GM12878 (cell line): ENCODE measurements around the gene IL17B. TPM values are rescaled to one million over a fixed set of nuclear protein-coding genes. Genes with fewer than 3 reads are reported as not detected.

Experiments
- ATAC-seq: fragments of 200-7000 bp; cut with Tn5 transposase; 3 replicates; pipeline ENCODE4 v1.9.1; 2020; ENCODE audit warnings: mild to moderate bottlenecking, moderate library complexity
- BruUV-seq: library from RNA; stranded (reverse); fragments of 400-500 nt; replicated peaks from 2 replicates; lab custom pipeline; 2021; lab: Mats Ljungman, UMichigan
- CTCF ChIA-PET: fragments of 300-600 bp; sonication (Branson Sonifier 250); formaldehyde crosslinking; extraction: SDS; loops from one replicate; lab custom pipeline; 2021; ENCODE audit warnings: inconsistent platforms; lab: Yijun Ruan, JAX
- POLR2A ChIA-PET: fragments of 350-600 bp; formaldehyde crosslinking; extraction: SDS; loops from one replicate; lab custom pipeline; 2021; ENCODE audit warnings: inconsistent platforms; lab: Charles Lee
- RAD21 ChIA-PET: fragments of 300-600 bp; sonication (Branson Sonifier 250); formaldehyde crosslinking; loops from one replicate; lab custom pipeline; 2023; ENCODE audit warnings: antibody characterized with exemption; ENCODE audit not compliant: unreplicated experiment; lab: Charles Lee
- SMC1A ChIA-PET: fragments of 300-600 bp; sonication (Branson Sonifier 250); formaldehyde crosslinking; loops from one replicate; lab custom pipeline; 2023; ENCODE audit not compliant: unreplicated experiment, uncharacterized antibody; lab: Charles Lee
- DNase-seq: peaks from one replicate; pipeline ENCODE4 v3.0.0-alpha.2; 2011; ENCODE audit warnings: low read depth, low spot score
- FAIRE-seq: peaks from 3 replicates; lab custom pipeline; 2011; peaks lifted over from hg19 to GRCh38; lab: Jason Lieb, UNC
- H2AFZ ChIP-seq: 2 replicates; pipeline ENCODE4 v1.6.0; 2011; ENCODE audit warnings: low read depth, low read length, control low read depth; ENCODE audit not compliant: control insufficient read depth
- H3K27ac ChIP-seq: 2 replicates; pipeline ENCODE4 v1.5.1; 2011; ENCODE audit warnings: control low read depth; ENCODE audit not compliant: control insufficient read depth, insufficient read depth
- H3K27me3 ChIP-seq, 2 experiments: replicated peaks in 1 of 2; 2 replicates each; pipeline versions ENCODE4 v1.6.0 to v1.6.1; 2011; ENCODE audit warnings: low read length in 1 of 2; ENCODE audit not compliant: control insufficient read depth in 2 of 2, insufficient read depth in 2 of 2
- H3K36me3 ChIP-seq, 2 experiments: 2 replicates each; pipeline ENCODE4 v1.5.1; 2011; ENCODE audit warnings: low read length in 1 of 2; ENCODE audit not compliant: control insufficient read depth in 2 of 2, insufficient read depth in 2 of 2
- H3K4me1 ChIP-seq: 2 replicates; pipeline ENCODE4 v1.6.1; 2011; ENCODE audit warnings: mild to moderate bottlenecking, low read length, moderate library complexity, mixed read lengths; ENCODE audit not compliant: control insufficient read depth, insufficient read depth
- H3K4me2 ChIP-seq: 2 replicates; pipeline ENCODE4 v1.6.0; 2011; ENCODE audit warnings: control low read depth; ENCODE audit not compliant: control insufficient read depth, insufficient read depth
- H3K4me3 ChIP-seq: fragments of 200-600 bp; sonication (generic); 2 replicates; pipeline ENCODE4 v1.5.1; 2016
- H3K79me2 ChIP-seq: 2 replicates; pipeline ENCODE4 v1.6.0; 2011; ENCODE audit warnings: low read length; ENCODE audit not compliant: control insufficient read depth, insufficient read depth
- H3K9ac ChIP-seq: 2 replicates; pipeline ENCODE4 v1.8.0; 2011; ENCODE audit warnings: low read length, control low read depth, mixed read lengths; ENCODE audit not compliant: control insufficient read depth, insufficient read depth
- H3K9me3 ChIP-seq: replicated peaks from 3 replicates; pipeline ENCODE4 v1.5.1; 2011; ENCODE audit warnings: mild to moderate bottlenecking, low read length; ENCODE audit not compliant: control insufficient read depth, insufficient read depth
- H4K20me1 ChIP-seq: 2 replicates; pipeline ENCODE4 v1.6.0; 2011; ENCODE audit not compliant: control insufficient read depth, insufficient read depth
- BCLAF1 ChIP-seq: fragments of 450-650 bp; IDR thresholded peaks from 2 replicates; pipeline ENCODE4 v1.6.1; 2017; ENCODE audit warnings: antibody characterized with exemption, mild to moderate bottlenecking, moderate library complexity
- DPF2 ChIP-seq: fragments of 450-650 bp; IDR thresholded peaks from 2 replicates; pipeline ENCODE4 v1.6.1; 2017; ENCODE audit warnings: mild to moderate bottlenecking
- ELK1 ChIP-seq: IDR thresholded peaks from 2 replicates; pipeline ENCODE4 v1.6.1; 2012; ENCODE audit warnings: low read depth, low read length, improper control_type of control experiment
- HDGF ChIP-seq: fragments of 450-650 bp; IDR thresholded peaks from 2 replicates; pipeline ENCODE4 v1.6.1; 2016; ENCODE audit warnings: antibody characterized with exemption
- IKZF1 ChIP-seq: fragments of 450-650 bp; conservative IDR thresholded peaks from 2 replicates; pipeline ENCODE4 v1.6.1; 2017; ENCODE audit warnings: antibody characterized with exemption, mild to moderate bottlenecking
- JUNB ChIP-seq: IDR thresholded peaks from 2 replicates; pipeline ENCODE4 v1.6.1; 2016; ENCODE audit warnings: antibody characterized with exemption, mild to moderate bottlenecking
- KLF5 ChIP-seq: fragments of 450-650 bp; IDR thresholded peaks from 2 replicates; pipeline ENCODE4 v1.6.1; 2014; ENCODE audit warnings: mild to moderate bottlenecking; ENCODE audit not compliant: partially characterized antibody
- NR2F1 ChIP-seq: fragments of 450-650 bp; conservative IDR thresholded peaks from 2 replicates; pipeline ENCODE4 v1.6.1; 2017; ENCODE audit warnings: mild to moderate bottlenecking
- PBX3 ChIP-seq: IDR thresholded peaks from 2 replicates; pipeline ENCODE4 v1.6.1; 2011; ENCODE audit warnings: mild to moderate bottlenecking, low read depth, low read length, moderate library complexity; ENCODE audit not compliant: insufficient replicate concordance
- RB1 ChIP-seq: fragments of 450-650 bp; formaldehyde crosslinking; IDR thresholded peaks from 2 replicates; pipeline ENCODE4 v1.6.1; 2017; ENCODE audit warnings: mild to moderate bottlenecking, borderline replicate concordance
- SIN3A ChIP-seq: IDR thresholded peaks from 2 replicates; pipeline ENCODE4 v1.6.1; 2012; ENCODE audit warnings: low read depth, low read length, improper control_type of control experiment
- SMAD1 ChIP-seq: fragments of 450-650 bp; IDR thresholded peaks from 2 replicates; pipeline ENCODE4 v1.6.1; 2018; ENCODE audit warnings: mild to moderate bottlenecking, low read depth; ENCODE audit not compliant: partially characterized antibody
- TCF3 ChIP-seq: IDR thresholded peaks from 2 replicates; pipeline ENCODE4 v1.6.1; 2012; ENCODE audit warnings: low read depth, mild to moderate bottlenecking, low read length, borderline replicate concordance; ENCODE audit not compliant: insufficient read depth
- ZBTB40 ChIP-seq: fragments of 450-650 bp; IDR thresholded peaks from 2 replicates; pipeline ENCODE4 v1.6.1; 2016; ENCODE audit warnings: mild to moderate bottlenecking, moderate library complexity, borderline replicate concordance
- WGBS: methylation state at CpG from one replicate; pipeline ENCODE4 v1.1.6; 2016; ENCODE audit warnings: low lambda C conversion rate; ENCODE audit not compliant: insufficient replicate concordance, insufficient coverage; ENCODE audit errors: missing lambda C conversion rate; 5-methylcytosine and 5-hydroxymethylcytosine counted together
- in situ Hi-C: fragments of 300-500 bp; cut with MboI; formaldehyde crosslinking; loops from 9 replicates; pipeline ENCODE4 v1.14.3; 2018; ENCODE audit warnings: mixed read lengths
- intact Hi-C: fragments of 100-400 bp; cut with micrococcal nuclease; formaldehyde crosslinking; loops from one replicate; pipeline ENCODE4 v1.14.2; 2022; ENCODE audit not compliant: unreplicated experiment
- polyA plus RNA-seq, 11 experiments: library from polyadenylated mRNA; depleted of rRNA in 4 of 11; unstranded in 6 of 11; stranded (reverse) in 5 of 11; fragments of >200 nt; fragmentation: Nextera tagmentation in 4 of 11; fragmentation: Illumina TruSeq in 1 of 11; extraction: Ambion mirVana in 4 of 11; extraction: Trizol in 1 of 11; gene quantifications; 1 replicate in 1 of 11; 2 replicates in 10 of 11; pipeline versions ENCODE4 v1.2.1 to v1.2.3, GENCODE V29; 2011 to 2016; ENCODE audit warnings: inconsistent platforms in 2 of 11, missing spikeins in 2 of 11, low read depth in 1 of 11
- total RNA-seq, 4 experiments: library from RNA; depleted of rRNA in 3 of 4; stranded (reverse); fragments of >200 nt in 3 of 4; fragmentation: Illumina TruSeq in 1 of 4; extraction: Trizol in 1 of 4; gene quantifications; 2 replicates each; pipeline versions ENCODE4 v1.2.1 to v1.2.3, GENCODE V29; 2013 to 2021

The IL17B gene
- total and polyA plus RNA-seq, 10 of the 15 experiments (the other 5 are each of a cell fraction or from before 2014, with no cell fraction given): not detected

- 78% methylated on average over 8 of the region's 8 CpGs for WGBS
- Histone ChIP-seq H3K27ac (no peak overlapping the region; the same call in 1 of the 2 replicates), H3K4me3 (peak overlapping the region; percentile 84; the same call in 1 of the 2 replicates), H3K27me3 (no peaks in the 10 kb centered on the region), H4K20me1 (no peaks in the 10 kb centered on the region), H3K79me2 (peaks cover 10% of the 10 kb centered on the region), H3K36me3 (no peaks in the 10 kb centered on the region; a peak in 2 of 4 replicates), H3K9ac (no peak overlapping the region), H3K4me2 (peak overlapping the region; percentile 95), H3K4me1 (peaks cover 13% of the 10 kb centered on the region), H3K9me3 (no peaks in the 10 kb centered on the region), H2AFZ (no peak overlapping the region)
- ATAC-seq: no peak
- FAIRE-seq: no peak
- RAD21 ChIA-PET: no interaction called here
- POLR2A ChIA-PET: interaction anchor here (1.0 to 4.2 kb wide), 3 partner anchors 13 to 192 kb away, joined by 4 to 66 read pairs (median 8); partner anchors contain the start of genes CSNK1A1 and GRPEL2
- TF ChIP-seq ELK1: no peak
- TF ChIP-seq IKZF1: no peak
- TF ChIP-seq BCLAF1: no peak
- no peak for TF ChIP-seq SIN3A
- TF ChIP-seq RB1: no peak
- TF ChIP-seq HDGF: no peak
- TF ChIP-seq PBX3: no peak
- no peak for TF ChIP-seq DPF2
- no peak for TF ChIP-seq ZBTB40
- TF ChIP-seq JUNB: no peak
- TF ChIP-seq KLF5: no peak
- no peak for TF ChIP-seq SMAD1
- no peak for TF ChIP-seq NR2F1
- TF ChIP-seq TCF3: no peak
- in situ Hi-C loops (no loop called here), intact Hi-C loops (no loop called here)
- no peak for DNase-seq
- BruUV-seq: no TSS peak
- CTCF ChIA-PET: interaction anchor here (1.5 to 7.5 kb wide), 7 partner anchors 9 to 74 kb away, joined by 4 to 81 read pairs (median 11); partner anchors contain the start of gene GRPEL2
- SMC1A ChIA-PET: interaction anchor here (0.6 to 4.0 kb wide), 3 partner anchors 13 to 598 kb away, joined by 3 to 23 read pairs (median 3); partner anchors contain the start of gene GRPEL2
These were observed 20.1 kb downstream of the IL17B start for GRCh38 chr5:149358868-149359495.
